ENCODE results near the gene OS9.

The OS9 gene

GRCh38 chr12:57737467-57738460 is 43.8 kb downstream of the OS9 start:
- no peak for DNase-seq

DNA sequence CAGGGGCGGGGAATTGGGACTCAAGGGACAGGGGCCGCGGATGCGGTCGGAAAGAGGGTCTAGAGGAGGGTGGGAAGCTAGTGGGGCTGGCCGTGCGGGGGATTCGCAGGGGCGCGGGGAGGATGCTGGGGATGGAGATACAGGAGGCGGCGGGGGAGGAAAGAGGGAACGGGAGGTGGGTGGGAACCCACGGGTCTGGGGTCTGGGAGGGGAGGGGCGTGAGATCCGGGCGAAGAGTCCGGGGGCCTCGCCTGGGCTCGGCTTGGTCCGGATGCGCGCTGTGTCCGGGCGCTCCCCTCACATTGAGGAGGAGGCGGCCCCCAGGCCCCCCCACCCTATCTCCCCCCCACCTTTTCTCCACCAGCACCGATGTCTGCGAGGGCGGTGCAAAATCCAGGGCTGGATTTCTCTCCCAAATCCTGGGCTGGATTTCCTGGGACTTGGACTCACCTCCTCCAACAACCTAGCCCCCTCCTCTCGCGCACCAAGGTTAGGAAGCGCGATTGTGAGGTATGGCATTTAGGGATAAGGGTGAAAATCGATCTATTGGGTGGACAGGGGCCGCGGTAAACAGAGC is 44.8 kb downstream of the OS9 start, which contains the start of gene AGAP2:
Gene AGAP2, minus strand, starts transcription at position 82 of the 577 bp plus-strand sequence. CDS start 496 bp downstream, outside the sequence.
- peak in 1 of 2 donors; percentile 27 for DNase-seq

GRCh38 chr12:57739387-57739786 is 45.5 kb downstream of the OS9 start:
- DNase-seq, result no peak

- no peak for DNase-seq
These were observed 46.1 kb downstream of the OS9 start for GRCh38 chr12:57739914-57740538.

- DNase-seq, result no peak
These were observed 46.9 kb downstream of the OS9 start for GRCh38 chr12:57740656-57741412.

DNA sequence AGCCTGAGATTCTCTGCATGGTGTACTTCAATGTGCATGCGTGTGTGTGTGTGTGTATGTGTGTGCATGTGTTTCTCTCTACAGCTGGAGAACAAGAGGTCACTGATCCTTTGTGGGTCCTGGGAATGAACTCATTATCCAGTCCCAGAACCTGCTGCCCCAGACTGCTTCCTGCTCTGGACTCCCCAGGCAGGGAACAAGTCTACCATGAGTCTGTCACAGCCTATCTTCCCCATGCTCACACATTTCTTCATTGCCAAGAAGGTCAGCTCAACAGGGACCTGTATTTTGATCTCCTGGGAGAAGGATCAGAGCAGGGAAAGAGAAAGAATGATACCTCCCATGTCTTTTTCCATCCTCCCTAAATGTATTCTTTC is 47.5 kb downstream of the OS9 start:
- DNase-seq, result no peak

GRCh38 chr12:57741844-57742738 is 48.2 kb downstream of the OS9 start:
- DNase-seq, result no peak

DNA sequence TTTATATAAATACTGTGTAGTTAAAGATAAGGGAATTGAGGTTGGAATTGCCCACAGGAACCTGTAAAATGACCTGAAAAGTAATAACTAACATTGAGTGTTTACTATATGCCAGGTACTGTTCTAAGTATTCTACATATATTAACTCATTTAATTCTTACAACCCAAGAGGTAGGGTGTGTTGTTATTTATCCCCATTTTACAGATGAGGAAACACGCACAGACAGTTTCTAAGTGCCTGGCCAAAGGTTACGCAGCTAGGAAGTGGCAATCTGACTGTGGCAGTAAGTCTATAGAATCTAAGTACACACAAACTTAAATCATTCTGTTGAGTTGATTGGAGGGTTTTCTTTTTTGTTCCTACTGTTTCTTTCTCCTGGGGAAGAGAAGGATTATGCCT is 49.8 kb downstream of the OS9 start:
- DNase-seq, result no peak

- no peak for DNase-seq
These were observed 50.4 kb downstream of the OS9 start for GRCh38 chr12:57744194-57744776.

GRCh38 chr12:57744777-57745484 is 51.0 kb downstream of the OS9 start, which contains the start of gene TSPAN31:
TSS of gene TSPAN31 (plus strand) at chr12:57745039. CDS start at chr12:57745155, 116 bp downstream.
- peak; percentile 91 to 99 for DNase-seq

DNA sequence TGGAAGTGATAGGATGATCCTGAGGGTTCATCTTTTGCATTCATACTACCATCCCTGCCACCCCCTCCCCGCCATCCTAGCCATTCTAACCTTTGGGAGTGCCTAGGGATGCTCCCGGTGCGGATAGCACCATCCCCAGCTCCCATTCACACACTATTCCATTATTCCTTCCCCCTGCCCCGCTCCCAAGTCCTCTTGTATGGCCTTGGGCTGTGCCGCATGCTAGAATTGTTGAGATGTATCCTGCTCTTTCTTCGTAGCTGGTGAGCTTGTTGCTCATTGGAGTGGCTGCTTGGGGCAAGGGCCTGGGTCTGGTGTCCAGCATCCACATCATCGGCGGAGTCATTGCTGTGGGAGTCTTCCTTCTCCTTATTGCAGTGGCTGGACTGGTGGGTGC is 51.6 kb downstream of the OS9 start:
- DNase-seq, result no peak

GRCh38 chr12:57746025-57746424 is 52.1 kb downstream of the OS9 start:
- no peak for DNase-seq

GRCh38 chr12:57749061-57749460 is 55.1 kb downstream of the OS9 start:
- DNase-seq, result no peak

DNA sequence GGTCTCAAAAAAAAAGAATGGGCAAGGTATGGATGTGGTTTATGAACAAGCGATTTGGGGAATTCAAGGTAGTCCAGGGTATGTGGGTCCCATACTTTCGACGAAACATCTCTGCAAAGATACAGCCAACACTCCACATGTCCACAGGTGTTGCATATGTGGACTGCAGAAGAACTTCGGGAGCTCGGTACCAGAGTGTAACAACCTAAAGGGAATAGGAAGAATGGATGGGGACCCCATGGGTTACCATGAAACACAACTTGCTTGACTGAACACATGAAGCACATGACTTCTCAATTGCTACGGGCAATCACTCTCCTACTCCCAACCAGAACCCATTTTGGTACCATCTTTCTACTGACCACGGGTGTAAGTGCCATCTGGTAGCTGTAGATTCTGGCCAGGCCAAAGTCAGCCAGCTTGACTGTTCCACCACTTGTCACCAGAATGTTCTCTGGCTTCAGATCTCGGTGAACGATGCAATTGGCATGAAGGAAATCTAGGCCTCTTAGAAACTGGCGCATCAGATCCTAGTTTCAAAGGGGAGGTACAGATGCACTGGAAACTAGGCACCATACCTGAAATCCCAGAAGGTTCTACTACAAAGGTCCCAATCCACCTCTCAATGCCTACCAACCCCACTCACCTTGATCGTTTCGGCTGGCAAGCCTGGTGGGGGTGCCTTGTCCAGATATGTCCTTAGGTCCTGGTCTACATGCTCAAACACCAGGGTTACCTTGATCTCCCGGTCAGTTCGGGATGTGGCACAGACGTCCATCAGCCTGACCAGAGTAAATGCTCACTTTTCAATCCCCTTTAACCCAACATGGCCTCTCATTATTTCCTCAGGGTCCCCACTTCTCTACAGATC is 56.9 kb downstream of the OS9 start:
- DNase-seq, result no peak

DNA sequence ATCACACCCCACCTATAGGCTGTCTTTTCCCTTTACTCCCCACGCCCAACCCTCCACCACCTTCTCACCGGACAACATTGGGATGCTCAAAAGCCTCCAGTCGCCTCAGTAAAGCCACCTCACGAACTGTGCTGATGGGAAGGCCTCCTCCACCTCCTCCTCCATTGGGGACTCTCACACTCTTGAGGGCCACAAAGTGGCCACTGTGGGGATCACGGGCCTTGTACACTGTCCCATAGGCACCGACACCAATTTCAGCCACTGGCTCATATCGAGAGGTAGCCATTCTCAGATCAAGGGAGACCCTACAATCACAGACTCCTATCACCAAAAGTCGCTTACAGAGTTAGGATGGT is 57.5 kb downstream of the OS9 start:
- DNase-seq, result no peak

GRCh38 chr12:57751788-57752667 is 58.1 kb downstream of the OS9 start, which contains the start of gene CDK4:
TSS of gene CDK4 (minus strand) at chr12:57752310. CDS start at chr12:57751717, 593 bp downstream.
- peak; percentile 99 to 100 for DNase-seq

- no peak for DNase-seq
These were observed 58.7 kb downstream of the OS9 start for GRCh38 chr12:57752668-57753000.

DNA sequence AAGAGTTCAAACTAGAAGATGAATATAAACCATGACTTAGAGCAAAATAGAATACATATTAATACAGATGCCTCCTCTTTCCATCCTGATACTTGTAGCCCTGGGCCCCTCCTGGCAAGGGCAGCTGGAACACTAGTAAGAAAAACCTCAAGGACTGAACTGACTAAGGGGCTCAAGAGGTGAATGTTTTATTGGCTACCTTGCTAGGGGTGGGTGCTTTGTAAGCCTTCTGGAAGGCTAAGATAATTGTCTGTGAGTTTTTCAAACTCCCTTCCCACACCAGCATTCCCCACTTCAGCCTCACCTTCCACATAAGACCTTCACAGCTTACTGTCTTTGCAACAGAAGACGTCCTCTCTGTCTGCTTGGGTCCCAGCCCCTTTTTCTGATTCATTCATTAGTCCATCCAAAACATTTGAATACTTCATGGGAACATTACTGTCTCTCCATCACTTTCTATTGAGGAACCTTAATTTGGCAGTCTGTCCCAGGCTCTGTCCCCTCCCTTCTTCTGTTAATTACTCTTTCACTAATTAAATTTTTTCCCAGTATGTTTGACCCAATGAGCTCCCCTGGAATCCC is 59.9 kb downstream of the OS9 start:
- no peak for DNase-seq
